H9 (cell line): ENCODE results near the gene BICD1. TPM values are rescaled to one million over a fixed set of nuclear protein-coding genes. Genes with fewer than 3 reads are reported as not detected.

ENCODE experiments used
- DNase-seq: peaks from one replicate; pipeline ENCODE4 v3.0.0-alpha.2; 2017
- H2AFZ ChIP-seq: one replicate; pipeline ENCODE4 v1.6.1; 2013; ENCODE audit warnings: mild to moderate bottlenecking, low read length, control low read depth, moderate library complexity
- H2AK5ac ChIP-seq: 2 replicates; pipeline ENCODE4 v1.6.1; 2013; ENCODE audit warnings: low read length, control low read depth, mixed read lengths; ENCODE audit not compliant: insufficient read length
- H2BK120ac ChIP-seq: one replicate; pipeline ENCODE4 v1.6.1; 2013; ENCODE audit warnings: low read depth, mild to moderate bottlenecking, low read length, control low read depth, inconsistent platforms; ENCODE audit not compliant: poor library complexity, severe bottlenecking
- H2BK12ac ChIP-seq: 2 replicates; pipeline ENCODE4 v1.6.1; 2013; ENCODE audit warnings: low read length, control low read depth, mixed read lengths, low read depth; ENCODE audit not compliant: insufficient read length
- H2BK15ac ChIP-seq: 2 replicates; pipeline ENCODE4 v1.6.1; 2013; ENCODE audit warnings: low read depth, low read length, control low read depth
- H2BK20ac ChIP-seq: one replicate; pipeline ENCODE4 v1.6.1; 2013; ENCODE audit warnings: low read depth, mild to moderate bottlenecking, low read length, control low read depth, inconsistent platforms; ENCODE audit not compliant: poor library complexity, severe bottlenecking
- H2BK5ac ChIP-seq: 2 replicates; pipeline ENCODE4 v1.6.1; 2013; ENCODE audit warnings: low read length, control low read depth, mixed read lengths; ENCODE audit not compliant: insufficient read length
- H3K14ac ChIP-seq: 2 replicates; pipeline ENCODE4 v1.6.1; 2013; ENCODE audit warnings: low read length, control low read depth; ENCODE audit not compliant: insufficient read depth
- H3K18ac ChIP-seq: 2 replicates; pipeline ENCODE4 v1.6.1; 2013; ENCODE audit warnings: low read depth, mild to moderate bottlenecking, mixed read lengths, low read length, control low read depth; ENCODE audit not compliant: insufficient read length
- H3K23ac ChIP-seq: 2 replicates; pipeline ENCODE4 v1.6.1; 2013; ENCODE audit warnings: low read length, control low read depth, mixed read lengths, low read depth; ENCODE audit not compliant: insufficient read length
- H3K23me2 ChIP-seq: 2 replicates; pipeline ENCODE4 v1.6.1; 2013; ENCODE audit warnings: low read depth, mild to moderate bottlenecking, mixed read lengths, low read length, control low read depth; ENCODE audit not compliant: insufficient read length, poor library complexity, severe bottlenecking
- H3K27ac ChIP-seq: 2 replicates; pipeline ENCODE4 v1.5.1; 2013; ENCODE audit warnings: low read length, control low read depth, mixed read lengths, low read depth; ENCODE audit not compliant: insufficient read length
- H3K27me3 ChIP-seq: 2 replicates; pipeline ENCODE4 v1.6.1; 2013; ENCODE audit warnings: low read length, control low read depth, inconsistent platforms; ENCODE audit not compliant: insufficient read depth
- H3K4ac ChIP-seq: 2 replicates; pipeline ENCODE4 v1.6.1; 2013; ENCODE audit warnings: low read depth, mild to moderate bottlenecking, control low read depth, inconsistent platforms, low read length, moderate library complexity
- H3K4me1 ChIP-seq: 2 replicates; pipeline ENCODE4 v1.6.1; 2013; ENCODE audit warnings: low read length, control low read depth, inconsistent platforms; ENCODE audit not compliant: insufficient read depth
- H3K4me2 ChIP-seq: 2 replicates; pipeline ENCODE4 v1.6.1; 2013; ENCODE audit warnings: low read length, control low read depth, mixed read lengths; ENCODE audit not compliant: insufficient read length, insufficient read depth
- H3K56ac ChIP-seq: 2 replicates; pipeline ENCODE4 v1.6.1; 2013; ENCODE audit warnings: low read depth, mild to moderate bottlenecking, mixed read lengths, low read length, control low read depth; ENCODE audit not compliant: insufficient read length
- H3K79me1 ChIP-seq: 2 replicates; pipeline ENCODE4 v1.6.1; 2013; ENCODE audit warnings: low read depth, mild to moderate bottlenecking, moderate library complexity, low read length, control low read depth, inconsistent platforms; ENCODE audit not compliant: insufficient read depth, poor library complexity, severe bottlenecking
- H3K79me2 ChIP-seq: 2 replicates; pipeline ENCODE4 v1.6.1; 2013; ENCODE audit warnings: low read length, control low read depth, inconsistent platforms; ENCODE audit not compliant: insufficient read depth
- H3K9ac ChIP-seq: 2 replicates; pipeline ENCODE4 v1.6.1; 2013; ENCODE audit warnings: low read length, control low read depth, mixed read lengths; ENCODE audit not compliant: insufficient read length; ENCODE audit errors: extremely low read depth
- H3K9me3 ChIP-seq: one replicate; pipeline ENCODE4 v1.6.1; 2013; ENCODE audit warnings: low read depth, low read length, inconsistent platforms; ENCODE audit not compliant: control insufficient read depth
- H3T11ph ChIP-seq: one replicate; pipeline ENCODE4 v1.6.1; 2013; ENCODE audit warnings: mild to moderate bottlenecking, low read length, control low read depth, inconsistent platforms
- H4K20me1 ChIP-seq: one replicate; pipeline ENCODE4 v1.6.1; 2013; ENCODE audit not compliant: control insufficient read depth, insufficient read length, insufficient read depth
- H4K5ac ChIP-seq: 2 replicates; pipeline ENCODE4 v1.6.1; 2013; ENCODE audit warnings: low read depth, mild to moderate bottlenecking, mixed read lengths, low read length, control low read depth; ENCODE audit not compliant: insufficient read length
- H4K8ac ChIP-seq: replicated peaks from 2 replicates; pipeline ENCODE4 v1.6.1; 2013; ENCODE audit warnings: low read length, control low read depth, mixed read lengths, low read depth; ENCODE audit not compliant: insufficient read length
- H4K91ac ChIP-seq: 2 replicates; pipeline ENCODE4 v1.6.1; 2013; ENCODE audit warnings: low read depth, mild to moderate bottlenecking, moderate library complexity, mixed read lengths, low read length, control low read depth; ENCODE audit not compliant: insufficient read length
- H3K27ac Mint-ChIP-seq, 3 experiments: 2 replicates in 2 of 3; 3 replicates in 1 of 3; pipeline ENCODE4 v1.8.0; 2020 to 2021; ENCODE audit warnings: mixed read lengths in 3 of 3, mild to moderate bottlenecking in 1 of 3, moderate library complexity in 1 of 3
- H3K27me3 Mint-ChIP-seq: 2 replicates; pipeline ENCODE4 v1.8.0; 2021; ENCODE audit warnings: low read depth, mild to moderate bottlenecking, moderate library complexity, mixed read lengths
- H3K36me3 Mint-ChIP-seq, 3 experiments: 2 replicates in 2 of 3; 3 replicates in 1 of 3; pipeline ENCODE4 v1.8.0; 2020 to 2021; ENCODE audit warnings: low read depth in 3 of 3, mixed read lengths in 3 of 3; ENCODE audit not compliant: insufficient read depth in 1 of 3
- H3K4me1 Mint-ChIP-seq, 2 experiments: 2 replicates each; pipeline ENCODE4 v1.8.0; 2020; ENCODE audit warnings: mixed read lengths in 2 of 2
- H3K4me3 Mint-ChIP-seq, 2 experiments: 2 replicates in 1 of 2; 3 replicates in 1 of 2; pipeline ENCODE4 v1.8.0; 2020 to 2021; ENCODE audit warnings: mild to moderate bottlenecking in 2 of 2, mixed read lengths in 2 of 2, moderate library complexity in 1 of 2
- H3K9me3 Mint-ChIP-seq, 2 experiments: 2 replicates in 1 of 2; 3 replicates in 1 of 2; pipeline ENCODE4 v1.8.0; 2020; ENCODE audit warnings: mild to moderate bottlenecking in 2 of 2, mixed read lengths in 2 of 2, moderate library complexity in 1 of 2
- CTCF ChIP-seq: fragments of 200-600 bp; sonication (generic); conservative IDR thresholded peaks from 3 replicates; pipeline ENCODE4 v1.8.0; 2021; ENCODE audit warnings: antibody characterized with exemption, mild to moderate bottlenecking
- WGBS: extraction: QIAGEN DNeasy Blood & Tissue Kit; methylation state at CpG from one replicate; pipeline ENCODE4 v1.1.7; 2013; ENCODE audit warnings: missing lambda C conversion rate, low lambda C conversion rate, mixed read lengths; ENCODE audit not compliant: insufficient read length; ENCODE audit errors: extremely low coverage; 5-methylcytosine and 5-hydroxymethylcytosine counted together
- total RNA-seq: library from RNA; stranded (reverse); gene quantifications from 2 replicates; pipeline ENCODE4 v1.2.1, GENCODE V29; 2021

Gene BICD1
- total RNA-seq, 1 experiment from 2014 or later, result 134 TPM

- no peak overlapping the region for H3K23ac ChIP-seq
- H2AK5ac ChIP-seq, result no peak overlapping the region
- H2BK12ac ChIP-seq, result no peak overlapping the region
- no peak overlapping the region for H3K4me3 Mint-ChIP-seq
- H2BK5ac ChIP-seq, result no peak overlapping the region
- no peak overlapping the region for H2AFZ ChIP-seq
- no peaks in the 10 kb centered on the region for H4K20me1 ChIP-seq
- H2BK15ac ChIP-seq, result no peak overlapping the region
- no peak overlapping the region for H3K4ac ChIP-seq
- H4K5ac ChIP-seq, result no peak overlapping the region
- no peak overlapping the region for H3K9ac ChIP-seq
- H3K23me2 ChIP-seq, result no peaks in the 10 kb centered on the region
- no peak overlapping the region for H3K56ac ChIP-seq
- no peak overlapping the region for H3T11ph ChIP-seq
- TF ChIP-seq CTCF, result no peak
- peaks cover 0 to 6% (median 0%) of the 10 kb centered on the region in 3 experiments; a peak in 3 of 7 replicates for H3K36me3 Mint-ChIP-seq
- peak overlapping the region in 1 of 3 experiments; percentile 71; a peak in 2 of 7 replicates for H3K27ac Mint-ChIP-seq
- H3K14ac ChIP-seq, result no peak overlapping the region
- H3K27ac ChIP-seq, result no peak overlapping the region
- no peaks in the 10 kb centered on the region for H3K27me3 ChIP-seq
- no peak overlapping the region for H3K4me2 ChIP-seq
- H3K9me3 ChIP-seq, result no peaks in the 10 kb centered on the region
- H2BK120ac ChIP-seq, result no peak overlapping the region
- no peaks in the 10 kb centered on the region for H3K9me3 Mint-ChIP-seq
- H3K4me1 ChIP-seq, result no peaks in the 10 kb centered on the region; the same call in 1 of the 2 replicates
- peaks cover 12 to 16% of the 10 kb centered on the region in 2 experiments for H3K4me1 Mint-ChIP-seq
- H3K79me1 ChIP-seq, result no peaks in the 10 kb centered on the region
- no peaks in the 10 kb centered on the region for H3K79me2 ChIP-seq
- DNase-seq, result no peak
- WGBS, result no CpG with 5 or more reads among the region's 7 CpGs
- no peak overlapping the region for H4K91ac ChIP-seq
- H3K18ac ChIP-seq, result no peak overlapping the region
- no peak overlapping the region for H2BK20ac ChIP-seq
- H4K8ac ChIP-seq, result no peak overlapping the region
- H3K27me3 Mint-ChIP-seq, result no peaks in the 10 kb centered on the region
Measured at GRCh38 chr12:32265456-32265855, 158.8 kb downstream of the BICD1 start.
